Islet precursor cell (in vitro differentiated cells): ENCODE data around the gene FBLN7.
"Not testable (repeated sequence)": the region's sequence is repeated elsewhere in the genome, so short reads cannot be mapped to it uniquely, and the experiment has no call there.

Source experiments
- DNase-seq: peaks from one replicate; pipeline ENCODE4 v3.0.0-alpha.2; 2018

FBLN7 gene

DNA sequence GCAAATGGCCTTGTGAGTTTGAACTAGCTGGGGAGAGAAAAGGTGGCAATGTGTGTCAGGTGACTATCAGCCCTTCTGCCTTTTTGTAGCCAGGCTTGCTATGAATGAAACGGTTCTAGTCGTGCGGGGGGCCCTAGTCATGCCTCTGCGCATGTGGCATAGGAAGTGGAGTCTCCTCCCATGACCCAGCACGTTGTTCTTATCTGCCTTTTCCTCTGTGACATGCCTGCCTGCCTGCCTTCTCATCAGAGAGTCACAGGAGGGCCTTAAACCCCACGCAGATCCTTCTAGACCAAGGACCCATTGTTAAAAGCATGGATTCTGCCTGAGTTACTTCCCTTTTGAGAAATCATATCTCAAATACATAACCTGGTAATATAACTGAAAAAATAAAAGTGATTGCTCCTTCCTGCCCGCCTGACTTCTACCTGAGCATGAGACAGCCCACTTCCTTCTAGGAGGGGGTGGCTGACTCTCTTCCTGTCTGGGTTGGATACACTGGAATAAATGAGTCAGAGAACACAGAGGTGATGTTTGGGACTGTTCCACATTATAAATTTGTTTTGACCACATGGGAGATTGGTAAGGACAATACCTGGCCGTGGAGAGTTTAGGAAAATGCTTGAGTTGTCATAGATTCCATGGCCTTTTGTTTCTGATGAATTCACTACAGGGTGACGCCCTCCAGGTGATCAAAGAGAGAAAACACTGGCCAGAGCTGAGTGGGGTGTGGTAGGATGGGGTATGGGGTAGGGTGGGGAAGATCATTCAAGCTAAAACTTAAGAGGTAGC, 49.8 kb downstream of the FBLN7 start:
- peak; percentile 49 for DNase-seq

DNA sequence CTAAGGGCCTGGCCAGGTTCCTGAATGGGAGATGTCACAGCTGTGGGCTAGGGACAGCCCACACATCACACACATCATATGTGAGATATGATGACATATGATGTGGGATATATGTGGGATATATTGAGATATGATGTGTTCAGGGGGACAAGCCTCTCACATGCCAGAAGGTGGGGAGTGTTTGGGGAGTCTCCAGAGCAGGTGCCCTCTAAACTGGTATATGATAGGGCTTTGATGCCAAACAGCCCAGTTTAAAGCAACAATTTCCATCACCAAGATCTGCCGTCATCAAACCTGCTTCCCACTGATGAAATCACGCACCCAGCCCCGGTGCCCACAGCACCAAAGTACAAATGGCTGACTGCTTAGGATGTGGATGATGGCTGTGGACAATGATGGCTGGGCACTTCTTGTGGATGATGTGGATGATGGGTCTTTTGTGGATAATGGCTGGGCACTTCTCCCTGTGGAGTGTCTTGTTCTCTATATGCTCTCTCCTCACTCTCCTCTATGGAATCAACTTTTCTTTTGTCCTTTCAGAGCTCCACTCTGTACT, 50.9 kb downstream of the FBLN7 start:
- no peak for DNase-seq

DNA sequence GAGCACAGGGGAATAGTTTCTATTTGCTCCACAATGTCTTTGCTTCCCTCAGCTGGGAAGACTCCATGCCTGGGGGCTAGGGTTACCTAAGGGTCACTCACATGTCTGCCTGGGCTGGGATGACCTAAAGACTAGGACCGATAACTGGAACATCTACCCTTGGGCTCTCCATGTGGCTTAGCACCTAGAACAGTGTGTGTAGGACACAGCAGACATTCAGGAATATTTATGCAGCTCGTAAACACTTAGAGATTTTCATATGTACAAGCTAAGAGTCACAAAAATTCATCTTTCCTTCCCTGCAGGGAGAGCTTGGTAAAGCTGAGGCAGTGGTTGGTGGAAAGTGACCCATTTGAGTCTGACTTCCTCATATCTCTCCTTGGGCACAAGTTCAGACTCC, 55.8 kb downstream of the FBLN7 start:
- no peak for DNase-seq

DNA sequence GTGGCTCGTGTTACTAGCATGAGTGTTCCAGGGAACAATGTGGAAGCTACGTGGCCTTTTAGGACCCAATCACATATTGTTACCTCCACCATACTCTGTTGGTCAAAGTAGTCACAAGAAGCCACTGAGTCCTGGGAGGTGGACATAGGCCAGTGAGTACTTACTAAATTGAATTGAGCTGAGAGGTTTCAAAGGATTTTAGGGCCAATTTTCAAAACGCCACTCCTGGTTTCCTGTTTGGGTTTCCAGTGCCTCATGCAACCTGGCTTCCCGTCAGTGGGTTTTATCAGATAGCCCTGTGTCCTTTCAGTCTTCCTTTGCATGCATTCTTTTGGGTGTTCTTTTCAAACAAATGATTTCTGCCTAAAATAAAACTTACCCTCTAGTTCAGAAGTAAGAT, 56.3 kb downstream of the FBLN7 start:
- DNase-seq, result no peak

DNA sequence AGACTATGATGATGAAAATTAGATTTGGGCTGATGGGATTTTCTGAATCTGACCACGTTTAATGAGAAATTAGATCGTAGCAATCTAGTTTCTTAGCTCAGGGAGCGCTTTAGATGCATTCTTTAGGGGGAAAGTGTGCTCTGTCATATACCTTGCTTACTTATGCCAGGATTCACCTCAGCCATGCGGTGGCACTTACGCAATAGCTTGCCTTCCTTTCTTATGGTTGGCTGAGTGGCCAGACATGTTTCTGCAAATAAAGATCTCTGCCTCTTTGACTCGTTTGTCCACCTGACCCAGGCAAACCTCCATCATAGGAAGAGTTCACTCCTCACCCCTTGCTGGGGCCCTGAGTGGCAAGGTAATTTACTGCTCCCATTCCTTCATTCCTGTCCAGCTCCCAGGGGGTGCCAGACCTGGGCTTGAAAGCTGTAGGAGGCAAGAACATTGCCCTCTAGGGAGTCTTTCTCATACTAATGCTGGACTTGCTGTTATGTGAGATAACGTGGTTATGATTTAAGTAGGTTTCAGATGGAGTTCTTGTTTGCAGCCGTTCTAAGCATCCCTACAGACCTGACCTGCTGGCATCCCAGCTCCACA, 57.1 kb downstream of the FBLN7 start:
- no peak for DNase-seq

GRCh38 chr2:112195950-112196349, 57.8 kb downstream of the FBLN7 start:
- DNase-seq, result no peak

DNA sequence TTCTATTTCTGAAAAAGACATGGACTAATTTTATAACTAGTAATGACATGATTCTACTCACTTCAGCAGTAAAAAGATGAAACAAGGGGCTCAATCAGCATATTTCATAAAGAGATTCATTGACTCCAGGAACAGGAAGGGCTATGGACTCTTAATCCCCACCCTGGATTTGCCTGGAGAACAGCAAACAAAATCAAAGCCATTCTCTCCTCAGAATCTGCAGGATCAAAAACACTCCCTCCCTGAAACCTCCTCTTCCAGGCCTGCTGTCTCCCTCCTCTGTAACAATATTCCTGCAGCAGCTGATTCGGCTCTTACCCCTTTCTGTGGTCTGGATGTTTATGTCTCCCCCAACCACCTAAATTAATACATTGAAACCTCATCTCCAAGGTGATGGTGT, 59.7 kb downstream of the FBLN7 start:
- no peak for DNase-seq

DNA sequence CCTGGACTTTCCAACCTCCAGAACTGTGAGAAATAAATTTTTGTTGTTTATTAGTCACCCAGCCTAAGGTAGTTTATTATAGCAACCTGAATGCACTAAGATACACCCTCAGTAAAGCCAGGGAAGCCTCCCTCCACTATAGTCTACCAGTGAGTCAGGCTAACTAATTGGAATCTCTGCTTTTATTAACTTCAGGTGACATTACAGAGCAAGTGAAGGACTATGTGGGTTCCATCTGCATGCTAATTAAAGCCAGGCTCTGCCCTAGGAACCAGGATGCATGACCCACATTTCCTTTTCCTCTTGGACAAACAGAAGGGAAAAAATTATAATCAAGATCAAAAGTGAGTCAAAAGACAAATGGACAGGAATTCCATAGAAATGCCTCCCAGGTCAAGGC, 60.6 kb downstream of the FBLN7 start:
- DNase-seq, result no peak

DNA sequence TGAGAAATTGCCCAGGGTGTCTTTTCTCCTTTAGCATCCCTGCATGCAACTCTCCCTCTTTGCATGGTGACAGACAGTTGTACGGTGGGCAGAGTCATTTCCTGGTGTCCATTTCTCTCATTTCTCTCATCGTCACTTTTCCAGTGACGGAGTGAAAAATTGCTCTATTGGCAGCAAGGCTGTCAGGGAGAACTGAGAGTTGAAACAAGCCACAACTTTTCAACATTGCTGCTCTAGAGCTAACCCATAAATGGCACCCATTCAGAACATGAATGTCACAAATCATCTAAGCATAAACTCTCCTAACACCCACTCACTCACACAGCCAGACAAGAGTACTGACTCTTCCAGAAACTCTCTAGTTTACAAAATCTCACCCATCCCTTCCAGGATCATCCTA, 61.0 kb downstream of the FBLN7 start:
- no peak for DNase-seq

DNA sequence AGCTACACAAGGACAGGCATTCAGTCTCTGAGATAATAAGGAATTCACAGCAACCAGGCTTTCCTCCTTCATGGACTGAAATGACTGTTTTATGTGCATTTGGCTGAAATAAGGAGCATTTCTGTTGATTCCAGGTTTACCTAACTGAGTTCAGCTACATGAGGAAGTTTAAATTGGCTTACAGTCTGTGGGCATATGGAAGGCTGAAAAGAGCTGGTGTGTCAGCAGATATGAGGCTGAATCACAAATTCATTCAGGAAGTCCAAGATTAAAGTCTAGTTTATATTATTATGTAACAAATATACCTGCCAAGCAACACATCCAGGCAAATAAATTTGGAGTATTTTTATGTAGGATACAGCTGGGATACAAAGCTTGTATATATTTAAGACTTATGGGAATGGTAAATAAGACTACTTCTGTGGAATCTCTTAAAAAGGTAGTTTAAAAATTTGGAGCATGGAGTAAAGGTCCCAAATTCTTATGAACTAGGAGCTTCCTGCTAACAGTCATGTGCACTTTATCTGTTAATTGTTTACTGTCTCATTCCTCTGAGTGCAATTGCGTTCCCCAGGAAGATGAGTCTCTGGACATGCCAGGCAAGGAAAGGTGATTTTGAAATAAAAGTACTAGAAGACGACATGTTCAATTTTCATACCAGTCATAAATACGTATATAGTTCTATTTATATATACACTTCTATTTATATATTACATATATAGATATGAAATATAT, 63.7 kb downstream of the FBLN7 start:
- no peak for DNase-seq

DNA sequence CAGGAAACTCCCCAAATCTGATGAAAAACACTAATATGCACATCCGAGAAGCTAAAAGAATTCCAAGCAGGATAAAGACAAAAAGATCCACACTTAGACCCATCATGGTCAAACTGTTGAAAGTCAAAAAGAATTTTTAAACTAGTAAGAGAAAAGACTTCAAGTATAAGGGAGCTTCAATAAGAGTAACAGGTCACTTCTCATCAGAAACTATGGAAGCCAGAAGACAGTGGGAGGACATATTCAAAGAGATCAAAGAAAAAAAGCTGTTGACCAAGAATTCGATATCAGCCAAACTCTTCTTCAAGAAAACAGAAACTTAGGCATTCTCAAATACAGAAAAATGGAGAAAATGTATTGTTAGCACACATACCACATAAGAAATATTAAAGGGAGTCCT, 66.2 kb downstream of the FBLN7 start:
- no peak for DNase-seq

- not testable (repeated sequence) for DNase-seq
These were observed 69.7 kb downstream of the FBLN7 start for GRCh38 chr2:112207905-112208304.

- DNase-seq, result no peak
These were observed 78.0 kb downstream of the FBLN7 start for GRCh38 chr2:112216167-112216566.

- no peak for DNase-seq
These were observed 79.7 kb downstream of the FBLN7 start for GRCh38 chr2:112217854-112218253.

DNA sequence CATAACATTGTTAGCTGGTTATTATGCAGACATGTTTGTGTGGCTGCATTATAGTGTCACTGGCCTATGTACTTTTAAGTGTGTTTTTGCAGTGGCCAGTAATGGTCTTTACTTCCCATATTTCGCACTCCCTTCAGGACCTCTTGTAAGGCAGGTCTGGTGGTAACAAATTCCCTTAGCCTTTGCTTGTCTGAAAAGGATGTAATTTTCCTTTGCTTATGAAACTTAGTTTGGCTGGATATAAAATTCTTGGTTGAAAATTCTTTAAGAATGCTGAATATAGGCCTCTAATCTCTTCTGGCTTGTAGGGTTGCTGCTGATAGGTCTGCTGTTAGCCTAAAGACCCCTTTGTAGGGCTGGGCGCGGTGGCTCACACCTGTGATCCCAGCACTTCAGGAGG, 82.0 kb downstream of the FBLN7 start:
- DNase-seq, result no peak

GRCh38 chr2:112220831-112221230, 82.6 kb downstream of the FBLN7 start:
- no peak for DNase-seq

- DNase-seq, result no peak
These were observed 91.2 kb downstream of the FBLN7 start for GRCh38 chr2:112229348-112229747.

DNA sequence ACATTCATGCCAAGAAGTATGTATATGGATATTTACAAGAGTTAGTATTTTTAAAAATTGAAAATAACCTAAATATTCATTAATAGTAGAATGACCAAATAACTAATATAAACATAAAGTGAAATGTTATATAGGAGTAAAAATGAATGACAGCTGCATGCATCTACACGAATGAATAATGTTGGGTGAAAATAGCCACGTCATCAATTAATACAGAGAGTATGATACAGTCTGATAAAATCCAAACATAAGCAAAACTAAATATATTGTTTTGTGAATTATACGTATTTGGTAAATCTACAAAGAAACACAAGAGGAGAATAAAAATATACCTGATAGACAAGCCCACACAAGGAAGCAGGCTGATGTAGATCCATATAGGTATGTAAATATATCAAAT, 92.2 kb downstream of the FBLN7 start:
- DNase-seq, result no peak
